IMR-90 (cell line): Measurements from ENCODE around the gene CLDN14. TPM values are rescaled to one million over a fixed set of nuclear protein-coding genes. Genes with fewer than 3 reads are reported as not detected.

Source experiments
- ATAC-seq: fragments of 200-7000 bp; cut with Tn5 transposase; 2 replicates; pipeline ENCODE4 v1.9.1; 2020; ENCODE audit warnings: low read depth, mild to moderate bottlenecking, moderate library complexity
- BruUV-seq: library from RNA; stranded (reverse); fragments of 400-500 nt; replicated peaks from 2 replicates; lab custom pipeline; 2021; lab: Mats Ljungman, UMichigan
- CTCF ChIA-PET: fragments of 300-600 bp; formaldehyde crosslinking; extraction: SDS; loops from one replicate; lab custom pipeline; 2021; ENCODE audit warnings: antibody characterized with exemption; lab: Yijun Ruan, JAX
- POLR2A ChIA-PET: fragments of 300-600 bp; sonication (Branson Sonifier 250); formaldehyde crosslinking; loops from one replicate; lab custom pipeline; 2022; ENCODE audit warnings: antibody characterized with exemption; ENCODE audit not compliant: unreplicated experiment; lab: Charles Lee
- DNase-seq: peaks from one replicate; pipeline ENCODE4 v3.0.0; 2013
- H2AFZ ChIP-seq: replicated peaks from 2 replicates; pipeline ENCODE3; 2013; ENCODE audit warnings: low read length, mild to moderate bottlenecking; ENCODE audit not compliant: poor library complexity
- H2AK5ac ChIP-seq: 2 replicates; pipeline ENCODE4 v1.6.1; 2013; ENCODE audit warnings: low read depth, low read length, inconsistent platforms
- H2AK9ac ChIP-seq: replicated peaks from 2 replicates; pipeline ENCODE3; 2013; ENCODE audit warnings: mild to moderate bottlenecking, low read depth, low read length, moderate library complexity; ENCODE audit not compliant: poor library complexity
- H2BK120ac ChIP-seq: 2 replicates; pipeline ENCODE4 v1.6.1; 2013; ENCODE audit warnings: low read depth, low read length, inconsistent platforms
- H2BK15ac ChIP-seq: 3 replicates; pipeline ENCODE4 v1.6.1; 2013; ENCODE audit warnings: low read depth, low read length, inconsistent platforms
- H2BK20ac ChIP-seq: 2 replicates; pipeline ENCODE4 v1.6.1; 2013; ENCODE audit warnings: low read depth, mild to moderate bottlenecking, inconsistent platforms, low read length, moderate library complexity
- H2BK5ac ChIP-seq: 2 replicates; pipeline ENCODE4 v1.6.1; 2013; ENCODE audit warnings: mild to moderate bottlenecking, low read depth, low read length, inconsistent platforms; ENCODE audit not compliant: poor library complexity, severe bottlenecking
- H3K14ac ChIP-seq: replicated peaks from 2 replicates; pipeline ENCODE4 v1.6.1; 2013; ENCODE audit warnings: low read depth, low read length, inconsistent platforms
- H3K18ac ChIP-seq: 2 replicates; pipeline ENCODE4 v1.6.1; 2013; ENCODE audit warnings: low read depth, low read length, control low read depth
- H3K23ac ChIP-seq: 2 replicates; pipeline ENCODE4 v1.6.1; 2013; ENCODE audit warnings: low read depth, low read length, inconsistent platforms
- H3K27ac ChIP-seq: 2 replicates; pipeline ENCODE4 v1.5.1; 2013; ENCODE audit warnings: mild to moderate bottlenecking, control low read depth, low read length; ENCODE audit not compliant: insufficient read depth
- H3K27me3 ChIP-seq: 2 replicates; pipeline ENCODE4 v1.6.1; 2013; ENCODE audit warnings: low read length; ENCODE audit not compliant: control insufficient read depth, insufficient read depth
- H3K36me3 ChIP-seq: 2 replicates; pipeline ENCODE4 v1.6.1; 2013; ENCODE audit warnings: low read length, mixed read lengths; ENCODE audit not compliant: control insufficient read depth, insufficient read depth
- H3K4ac ChIP-seq: 2 replicates; pipeline ENCODE4 v1.6.1; 2013; ENCODE audit warnings: low read depth, low read length, inconsistent platforms
- H3K4me1 ChIP-seq: 2 replicates; pipeline ENCODE4 v1.6.1; 2013; ENCODE audit warnings: low read length, mixed read lengths; ENCODE audit not compliant: control insufficient read depth, insufficient read depth
- H3K4me2 ChIP-seq: 2 replicates; pipeline ENCODE4 v1.6.1; 2013; ENCODE audit warnings: low read depth, mild to moderate bottlenecking, control low read depth, low read length, moderate library complexity
- H3K4me3 ChIP-seq: 2 replicates; pipeline ENCODE4 v1.5.1; 2013; ENCODE audit warnings: low read depth, mild to moderate bottlenecking, control low read depth, low read length, moderate library complexity; ENCODE audit not compliant: insufficient read depth
- H3K56ac ChIP-seq: 2 replicates; pipeline ENCODE4 v1.6.1; 2013; ENCODE audit warnings: low read length, inconsistent platforms; ENCODE audit not compliant: insufficient read depth; ENCODE audit errors: extremely low read depth
- H3K79me1 ChIP-seq, 2 experiments: 2 replicates each; pipeline ENCODE4 v1.6.1; 2013; ENCODE audit warnings: low read length in 2 of 2, inconsistent platforms in 1 of 2, low read depth in 1 of 2
- H3K9ac ChIP-seq: 2 replicates; pipeline ENCODE4 v1.6.1; 2013; ENCODE audit warnings: low read depth, low read length, control low read depth
- H3K9me1 ChIP-seq: 2 replicates; pipeline ENCODE4 v1.6.1; 2013; ENCODE audit warnings: low read length, inconsistent platforms; ENCODE audit not compliant: insufficient read depth
- H3K9me3 ChIP-seq: 2 replicates; pipeline ENCODE4 v1.6.1; 2013; ENCODE audit warnings: low read length; ENCODE audit not compliant: control insufficient read depth, insufficient read depth
- H4K20me1 ChIP-seq: 2 replicates; pipeline ENCODE4 v1.6.1; 2013; ENCODE audit warnings: low read length, inconsistent platforms; ENCODE audit not compliant: insufficient read depth
- H4K5ac ChIP-seq: 2 replicates; pipeline ENCODE4 v1.6.1; 2013; ENCODE audit warnings: mild to moderate bottlenecking, low read depth, low read length, control low read depth
- H4K8ac ChIP-seq, 2 experiments: 2 replicates each; pipeline ENCODE4 v1.6.1; 2013; ENCODE audit warnings: low read depth in 2 of 2, low read length in 2 of 2, control low read depth in 1 of 2, inconsistent platforms in 1 of 2
- H4K91ac ChIP-seq: 2 replicates; pipeline ENCODE4 v1.6.1; 2013; ENCODE audit warnings: low read depth, low read length, inconsistent platforms; ENCODE audit not compliant: insufficient read depth
- CEBPB ChIP-seq: IDR thresholded peaks from 2 replicates; pipeline ENCODE4 v1.6.1; 2012; ENCODE audit warnings: low read depth, low read length, improper control_type of control experiment
- FOS ChIP-seq: fragments of 150-350 bp; IDR thresholded peaks from 2 replicates; pipeline ENCODE4 v1.6.1; 2016; ENCODE audit warnings: low read depth, low read length
- MAFK ChIP-seq: IDR thresholded peaks from 2 replicates; pipeline ENCODE4 v1.6.1; 2012; ENCODE audit warnings: low read depth, low read length, improper control_type of control experiment
- MAZ ChIP-seq: IDR thresholded peaks from 2 replicates; pipeline ENCODE4 v1.6.1; 2012; ENCODE audit warnings: low read depth, mild to moderate bottlenecking, low read length, improper control_type of control experiment, moderate library complexity, borderline replicate concordance
- MXI1 ChIP-seq: IDR thresholded peaks from 2 replicates; pipeline ENCODE4 v1.6.1; 2012; ENCODE audit warnings: low read depth, mild to moderate bottlenecking, low read length, moderate library complexity, borderline replicate concordance
- NFE2L2 ChIP-seq: fragments of 150-350 bp; IDR thresholded peaks from 2 replicates; pipeline ENCODE4 v1.6.1; 2016; ENCODE audit warnings: low read depth, mild to moderate bottlenecking, low read length
- POLR2A ChIP-seq: IDR thresholded peaks from 2 replicates; pipeline ENCODE4 v1.6.1; 2012; ENCODE audit warnings: mild to moderate bottlenecking, low read depth, low read length
- RAD21 ChIP-seq: IDR thresholded peaks from 2 replicates; pipeline ENCODE4 v1.6.1; 2012; ENCODE audit warnings: low read length, improper control_type of control experiment
- SMC3 ChIP-seq: fragments of 150-350 bp; IDR thresholded peaks from 2 replicates; pipeline ENCODE4 v1.6.1; 2016; ENCODE audit warnings: low read depth, mild to moderate bottlenecking, antibody characterized with exemption, low read length, moderate library complexity
- WGBS, 2 experiments: methylation state at CpG; one replicate each; pipeline versions ENCODE4 v1.1.5 to v1.1.7; 2013; ENCODE audit warnings: missing lambda C conversion rate in 2 of 2; ENCODE audit not compliant: insufficient read length in 1 of 2; ENCODE audit errors: extremely low coverage in 2 of 2; 5-methylcytosine and 5-hydroxymethylcytosine counted together
- dilution Hi-C: fragments of 300-500 bp; cut with HindIII; formaldehyde crosslinking; loops from one replicate; pipeline ENCODE4 v1.14.3; 2018; ENCODE audit warnings: low sequenced_read_pairs; ENCODE audit not compliant: unreplicated experiment
- in situ Hi-C: fragments of 300-500 bp; cut with MboI; formaldehyde crosslinking; loops from 3 replicates; pipeline ENCODE4 v1.14.3; 2019; ENCODE audit warnings: low sequenced_read_pairs, inconsistent platforms, mixed read lengths
- intact Hi-C: fragments of 100-400 bp; cut with micrococcal nuclease; formaldehyde crosslinking; loops from 2 replicates; pipeline ENCODE4 v1.10.0; 2022
- polyA plus RNA-seq, 3 experiments: library from polyadenylated mRNA; depleted of rRNA; stranded (reverse); fragments of >200 nt; gene quantifications; 2 replicates each; pipeline ENCODE4 v1.2.3, GENCODE V29; 2012; ENCODE audit warnings: low replicate concordance in 1 of 3
- total RNA-seq: library from RNA; depleted of rRNA; stranded (reverse); fragments of >200 nt; gene quantifications from 2 replicates; pipeline ENCODE4 v1.2.3, GENCODE V29; 2012
- TF ChIP-seq, protein P1 (sequence below): fragments of 150-350 bp; IDR thresholded peaks from 2 replicates; pipeline ENCODE4 v1.6.1; 2016; ENCODE audit warnings: low read depth, mild to moderate bottlenecking, low read length, moderate library complexity, borderline replicate concordance
- TF ChIP-seq, protein P2 (sequence below): conservative IDR thresholded peaks from 2 replicates; pipeline ENCODE4 v1.5.1; 2012; ENCODE audit warnings: mild to moderate bottlenecking, low read depth, low read length, improper control_type of control experiment

The CLDN14 gene
- total and polyA plus RNA-seq, 2 of the 4 experiments (the other 2 are of a cell fraction) = not detected

DNA sequence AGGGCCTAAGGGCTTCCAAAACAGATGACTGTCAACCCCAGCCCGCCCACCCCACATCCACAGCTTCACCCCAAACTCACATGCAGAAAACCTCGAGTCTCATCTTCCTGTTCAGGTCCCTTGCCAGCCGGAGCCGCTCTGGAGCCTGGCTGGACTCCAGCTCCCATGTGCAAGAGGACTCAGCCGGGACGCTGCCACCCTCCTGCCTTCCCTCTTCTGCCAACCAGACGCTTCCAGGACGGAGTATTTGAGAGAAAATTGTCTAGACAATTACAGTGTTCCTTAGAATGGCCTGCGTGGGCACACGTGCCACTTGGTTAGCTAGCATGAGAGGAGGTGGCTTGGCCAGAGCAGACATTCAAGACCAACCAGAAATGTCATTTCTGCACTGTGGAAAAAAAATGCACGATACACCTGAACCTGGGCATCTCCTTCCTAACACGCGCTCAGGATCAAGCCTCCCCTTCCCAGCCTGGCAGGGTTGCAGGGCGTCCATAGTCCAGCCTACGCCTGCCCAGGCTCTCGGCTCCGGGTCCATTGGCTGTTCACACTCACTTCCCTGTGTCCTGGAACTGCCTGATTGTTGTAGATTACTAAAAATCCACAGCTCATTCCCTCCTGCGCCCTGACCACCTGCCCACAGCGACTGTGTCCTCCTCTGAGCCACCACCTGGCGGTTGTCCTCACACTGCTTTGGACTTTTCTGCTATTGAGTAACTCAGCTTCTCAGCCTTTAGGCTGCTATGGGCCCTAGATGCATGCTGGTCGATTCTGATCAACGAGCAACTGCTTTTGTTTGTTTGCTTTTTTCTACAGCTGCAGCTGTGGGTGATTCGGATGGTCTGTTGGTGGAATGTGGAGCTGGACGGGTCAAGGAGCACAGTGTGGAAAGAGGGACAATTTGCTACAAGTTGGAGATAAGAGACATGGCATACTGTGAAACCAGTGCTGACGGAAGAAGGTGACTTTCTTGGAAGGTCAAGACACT, at the start of gene CLDN14 (continued):
- TF ChIP-seq MAZ = no peak
- no peak for TF ChIP-seq SMC3
- no peak for TF ChIP-seq RAD21
- no peak for TF ChIP-seq CEBPB
- no peak for TF ChIP-seq MXI1
- TF ChIP-seq MAFK = no peak
- no peak for TF ChIP-seq POLR2A

- peaks cover 3% of the 10 kb centered on the region; the same call in 1 of the 2 replicates for H3K9me3 ChIP-seq
- no TSS peak for BruUV-seq
- no peak overlapping the region for H2BK15ac ChIP-seq
- H3K14ac ChIP-seq = no peak overlapping the region
- CTCF ChIA-PET = no interaction called here
- H3K18ac ChIP-seq = no peak overlapping the region
- no peak for TF ChIP-seq NFE2L2
- TF ChIP-seq POLR2A = no peak
- no peak for TF ChIP-seq FOS
- TF ChIP-seq, protein P1, sequence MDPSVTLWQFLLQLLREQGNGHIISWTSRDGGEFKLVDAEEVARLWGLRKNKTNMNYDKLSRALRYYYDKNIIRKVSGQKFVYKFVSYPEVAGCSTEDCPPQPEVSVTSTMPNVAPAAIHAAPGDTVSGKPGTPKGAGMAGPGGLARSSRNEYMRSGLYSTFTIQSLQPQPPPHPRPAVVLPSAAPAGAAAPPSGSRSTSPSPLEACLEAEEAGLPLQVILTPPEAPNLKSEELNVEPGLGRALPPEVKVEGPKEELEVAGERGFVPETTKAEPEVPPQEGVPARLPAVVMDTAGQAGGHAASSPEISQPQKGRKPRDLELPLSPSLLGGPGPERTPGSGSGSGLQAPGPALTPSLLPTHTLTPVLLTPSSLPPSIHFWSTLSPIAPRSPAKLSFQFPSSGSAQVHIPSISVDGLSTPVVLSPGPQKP = no peak
- TF ChIP-seq, protein P2, sequence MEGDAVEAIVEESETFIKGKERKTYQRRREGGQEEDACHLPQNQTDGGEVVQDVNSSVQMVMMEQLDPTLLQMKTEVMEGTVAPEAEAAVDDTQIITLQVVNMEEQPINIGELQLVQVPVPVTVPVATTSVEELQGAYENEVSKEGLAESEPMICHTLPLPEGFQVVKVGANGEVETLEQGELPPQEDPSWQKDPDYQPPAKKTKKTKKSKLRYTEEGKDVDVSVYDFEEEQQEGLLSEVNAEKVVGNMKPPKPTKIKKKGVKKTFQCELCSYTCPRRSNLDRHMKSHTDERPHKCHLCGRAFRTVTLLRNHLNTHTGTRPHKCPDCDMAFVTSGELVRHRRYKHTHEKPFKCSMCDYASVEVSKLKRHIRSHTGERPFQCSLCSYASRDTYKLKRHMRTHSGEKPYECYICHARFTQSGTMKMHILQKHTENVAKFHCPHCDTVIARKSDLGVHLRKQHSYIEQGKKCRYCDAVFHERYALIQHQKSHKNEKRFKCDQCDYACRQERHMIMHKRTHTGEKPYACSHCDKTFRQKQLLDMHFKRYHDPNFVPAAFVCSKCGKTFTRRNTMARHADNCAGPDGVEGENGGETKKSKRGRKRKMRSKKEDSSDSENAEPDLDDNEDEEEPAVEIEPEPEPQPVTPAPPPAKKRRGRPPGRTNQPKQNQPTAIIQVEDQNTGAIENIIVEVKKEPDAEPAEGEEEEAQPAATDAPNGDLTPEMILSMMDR = no peak
- no peak overlapping the region for H2AK9ac ChIP-seq
- ATAC-seq = no peak
- H4K8ac ChIP-seq = no peak overlapping the region
- no peak overlapping the region for H3K9ac ChIP-seq
- H3K4ac ChIP-seq = no peak overlapping the region
- no peak overlapping the region for H3K23ac ChIP-seq
- no peaks in the 10 kb centered on the region for H3K4me1 ChIP-seq
- no peak overlapping the region for H3K4me2 ChIP-seq
- H3K9me1 ChIP-seq = no peaks in the 10 kb centered on the region
- dilution Hi-C loops = no loop called here
- H4K91ac ChIP-seq = no peak overlapping the region
- H2BK120ac ChIP-seq = no peak overlapping the region
- no peak overlapping the region for H2AK5ac ChIP-seq
- no peak overlapping the region for H2BK5ac ChIP-seq
- no peak overlapping the region for H3K27ac ChIP-seq
- no peaks in the 10 kb centered on the region for H4K20me1 ChIP-seq
- H2AFZ ChIP-seq = no peak overlapping the region
- no peak overlapping the region for H3K4me3 ChIP-seq
- no peak overlapping the region for H2BK20ac ChIP-seq
- in situ Hi-C loops = no loop called here
- H4K5ac ChIP-seq = no peak overlapping the region
- H3K36me3 ChIP-seq = no peaks in the 10 kb centered on the region
- DNase-seq = no peak
- H3K56ac ChIP-seq = no peak overlapping the region
- no peaks in the 10 kb centered on the region for H3K79me1 ChIP-seq
- POLR2A ChIA-PET = no interaction called here
- intact Hi-C loops = no loop called here
- peaks cover 60% of the 10 kb centered on the region for H3K27me3 ChIP-seq
- 100% methylated on average over 1 of the region's 6 CpGs; no CpG with 5 or more reads in 1 of the 2 experiments for WGBS, 2 experiments
Measured at GRCh38 chr21:36528716-36529115, 48.8 kb upstream of the CLDN14 start.
